Activated CD8-positive, alpha-beta T cell treated with anti-CD3 and anti-CD28 coated beads for 36 hours (primary cell): ENCODE measurements around the gene AKAP13. TPM values are rescaled to one million over a fixed set of nuclear protein-coding genes. Genes with fewer than 3 reads are reported as not detected.

ENCODE experiments used
- ATAC-seq: fragments of 200-7000 bp; cut with Tn5 transposase; one replicate; pipeline ENCODE4 v1.10.0; 2021; ENCODE audit warnings: mild to moderate bottlenecking, moderate library complexity
- CTCF ChIA-PET: fragments of 350-600 bp; sonication (Branson Sonifier 250); formaldehyde crosslinking; loops from one replicate; lab custom pipeline; 2021; ENCODE audit warnings: antibody characterized with exemption; lab: Charles Lee
- POLR2A ChIA-PET: fragments of 350-600 bp; sonication (Branson Sonifier 250); formaldehyde crosslinking; loops from one replicate; lab custom pipeline; 2021; ENCODE audit warnings: antibody characterized with exemption; lab: Charles Lee
- DNase-seq: peaks from one replicate; pipeline ENCODE4 v3.0.0-alpha.2; 2020
- H3K27ac Mint-ChIP-seq: one replicate; pipeline ENCODE4 v1.8.0; 2021; ENCODE audit warnings: mild to moderate bottlenecking, mixed read lengths
- H3K27me3 Mint-ChIP-seq: one replicate; pipeline ENCODE4 v1.8.0; 2021; ENCODE audit warnings: mixed read lengths
- H3K36me3 Mint-ChIP-seq: one replicate; pipeline ENCODE4 v1.8.0; 2021; ENCODE audit warnings: low read depth, mixed read lengths
- H3K4me1 Mint-ChIP-seq: one replicate; pipeline ENCODE4 v1.8.0; 2021; ENCODE audit warnings: low read depth, mixed read lengths
- H3K4me3 Mint-ChIP-seq: one replicate; pipeline ENCODE4 v1.8.0; 2021; ENCODE audit warnings: mild to moderate bottlenecking, moderate library complexity, mixed read lengths
- H3K9me3 Mint-ChIP-seq: one replicate; pipeline ENCODE4 v1.8.0; 2021; ENCODE audit warnings: mixed read lengths
- CTCF ChIP-seq: fragments of 200-600 bp; IDR thresholded peaks from one replicate; pipeline ENCODE4 v1.8.0; 2022; ENCODE audit warnings: antibody characterized with exemption, mild to moderate bottlenecking
- intact Hi-C: fragments of 100-400 bp; cut with micrococcal nuclease; formaldehyde crosslinking; loops from one replicate; pipeline ENCODE4 v1.10.0; 2022
- total RNA-seq, 2 experiments: library from RNA; stranded (reverse); gene quantifications; one replicate each; pipeline ENCODE4 v1.2.3, GENCODE V29; 2021

AKAP13 gene
- total RNA-seq, 2 experiments from 2014 or later = 79.1 to 79.5 TPM

- peaks cover 25% of the 10 kb centered on the region for H3K36me3 Mint-ChIP-seq
- no peak for ATAC-seq
- peaks cover 17% of the 10 kb centered on the region for H3K4me1 Mint-ChIP-seq
- CTCF ChIA-PET = interaction anchor here (1.1 kb wide), 1 partner anchor 33 kb away, joined by 4 read pairs; no protein-coding TSS in a partner anchor
- POLR2A ChIA-PET = no interaction called here
- no peak overlapping the region for H3K4me3 Mint-ChIP-seq
- no peak for DNase-seq
- no peaks in the 10 kb centered on the region for H3K27me3 Mint-ChIP-seq
- intact Hi-C loops = no loop called here
- H3K9me3 Mint-ChIP-seq = no peaks in the 10 kb centered on the region
- H3K27ac Mint-ChIP-seq = no peak overlapping the region
- TF ChIP-seq CTCF = no peak
These were observed 298.8 kb downstream of the AKAP13 start for GRCh38 chr15:85679231-85679630.

- Mint-ChIP-seq H3K4me1 (peaks cover 10% of the 10 kb centered on the region), H3K36me3 (peaks cover 17% of the 10 kb centered on the region), H3K27ac (peak overlapping the region; percentile 39), H3K9me3 (no peaks in the 10 kb centered on the region), H3K4me3 (no peak overlapping the region), H3K27me3 (no peaks in the 10 kb centered on the region)
- ChIA-PET POLR2A (no interaction called here), CTCF (no interaction called here)
- DNase-seq (no peak), ATAC-seq (no peak)
- TF ChIP-seq CTCF = no peak
- intact Hi-C loops = no loop called here
These were observed 301.0 kb downstream of the AKAP13 start for GRCh38 chr15:85681386-85681785.

- H3K4me1 Mint-ChIP-seq = peaks cover 34% of the 10 kb centered on the region
- CTCF ChIA-PET = interaction anchor here (1.1 kb wide), 1 partner anchor 157 kb away, joined by 3 read pairs; no protein-coding TSS in a partner anchor
- no peaks in the 10 kb centered on the region for H3K27me3 Mint-ChIP-seq
- H3K36me3 Mint-ChIP-seq = peaks cover 18% of the 10 kb centered on the region
- H3K27ac Mint-ChIP-seq = peak overlapping the region; percentile 0
- DNase-seq = no peak
- H3K4me3 Mint-ChIP-seq = no peak overlapping the region
- intact Hi-C loops = no loop called here
- no peak for ATAC-seq
- no peak for TF ChIP-seq CTCF
- no peaks in the 10 kb centered on the region for H3K9me3 Mint-ChIP-seq
- POLR2A ChIA-PET = no interaction called here
These were observed 303.8 kb downstream of the AKAP13 start for GRCh38 chr15:85684174-85684710.

GRCh38 chr15:85685356-85685755 is 305.0 kb downstream of the AKAP13 start:
- Mint-ChIP-seq H3K27me3 (no peaks in the 10 kb centered on the region), H3K4me1 (peaks cover 39% of the 10 kb centered on the region), H3K9me3 (no peaks in the 10 kb centered on the region), H3K4me3 (no peak overlapping the region), H3K36me3 (peaks cover 19% of the 10 kb centered on the region), H3K27ac (peak overlapping the region; percentile 21)
- POLR2A ChIA-PET = no interaction called here
- intact Hi-C loops = no loop called here
- ATAC-seq = no peak
- DNase-seq = no peak
- TF ChIP-seq CTCF = no peak
- CTCF ChIA-PET = no interaction called here

- ChIA-PET CTCF (interaction anchor here (0.8 to 1.5 kb wide), 4 partner anchors 10 to 105 kb away, joined by 3 to 4 read pairs (median 3); no protein-coding TSS in a partner anchor), POLR2A (interaction anchor here (0.9 to 1.2 kb wide), 2 partner anchors 10 to 14 kb away, joined by 3 read pairs; no protein-coding TSS in a partner anchor)
- Mint-ChIP-seq H3K4me3 (no peak overlapping the region), H3K27ac (peak overlapping the region; percentile 90), H3K9me3 (no peaks in the 10 kb centered on the region), H3K27me3 (no peaks in the 10 kb centered on the region), H3K36me3 (peaks cover 25% of the 10 kb centered on the region), H3K4me1 (peaks cover 49% of the 10 kb centered on the region)
- intact Hi-C loops = no loop called here
- TF ChIP-seq CTCF = no peak
- ATAC-seq (no peak), DNase-seq (no peak)
These were observed 306.9 kb downstream of the AKAP13 start for GRCh38 chr15:85687329-85687728.
